Keratinocyte (primary cell): Measurements from ENCODE around the gene C15orf40. TPM values are rescaled to one million over a fixed set of nuclear protein-coding genes. Genes with fewer than 3 reads are reported as not detected.

Source experiments
- DNase-seq: peaks from one replicate; pipeline ENCODE4 v3.0.0-alpha.2; 2011; ENCODE audit warnings: low read depth, missing footprints, low spot score
- FAIRE-seq: peaks from 2 replicates; lab custom pipeline; 2011; peaks lifted over from hg19 to GRCh38; lab: Jason Lieb, UNC
- H2AFZ ChIP-seq: 2 replicates; pipeline ENCODE4 v1.6.0; 2012; ENCODE audit warnings: low read length, control low read depth, inconsistent platforms; ENCODE audit not compliant: control insufficient read depth
- H3K27ac ChIP-seq: 2 replicates; pipeline ENCODE4 v1.5.1; 2011; ENCODE audit warnings: low read length; ENCODE audit not compliant: control insufficient read depth, insufficient read depth
- H3K27me3 ChIP-seq: 3 replicates; pipeline ENCODE4 v1.6.0; 2011; ENCODE audit warnings: low read length; ENCODE audit not compliant: control insufficient read depth, insufficient read depth; ENCODE audit errors: extremely low read depth
- H3K36me3 ChIP-seq, 2 experiments: 2 replicates in 1 of 2; 3 replicates in 1 of 2; pipeline ENCODE4 v1.5.1; 2011; ENCODE audit warnings: low read length in 2 of 2, mild to moderate bottlenecking in 1 of 2; ENCODE audit not compliant: control insufficient read depth in 2 of 2, insufficient read depth in 2 of 2; ENCODE audit errors: extremely low read depth in 1 of 2
- H3K4me1 ChIP-seq: 3 replicates; pipeline ENCODE4 v1.5.1; 2011; ENCODE audit warnings: low read length; ENCODE audit not compliant: control insufficient read depth, insufficient read depth; ENCODE audit errors: extremely low read depth
- H3K4me2 ChIP-seq: 3 replicates; pipeline ENCODE4 v1.6.0; 2011; ENCODE audit warnings: low read depth, low read length; ENCODE audit not compliant: control insufficient read depth, insufficient read depth; ENCODE audit errors: extremely low read depth
- H3K4me3 ChIP-seq, 3 experiments: fragments of 200-600 bp in 1 of 3; sonication (generic) in 1 of 3; 2 replicates in 2 of 3; 3 replicates in 1 of 3; pipeline ENCODE4 v1.5.1; 2011 to 2016; ENCODE audit warnings: low read length in 3 of 3, mild to moderate bottlenecking in 3 of 3, control low read depth in 2 of 3, inconsistent platforms in 1 of 3, low read depth in 1 of 3, mixed read lengths in 1 of 3, mixed run types in 1 of 3, moderate library complexity in 1 of 3; ENCODE audit not compliant: control insufficient read depth in 2 of 3, insufficient read depth in 2 of 3; ENCODE audit errors: extremely low read depth in 1 of 3
- H3K79me2 ChIP-seq: 2 replicates; pipeline ENCODE4 v1.6.0; 2012; ENCODE audit warnings: low read length; ENCODE audit not compliant: control insufficient read depth, insufficient read depth
- H3K9ac ChIP-seq: 3 replicates; pipeline ENCODE4 v1.6.0; 2011; ENCODE audit warnings: low read length; ENCODE audit not compliant: control insufficient read depth, insufficient read depth; ENCODE audit errors: extremely low read depth
- H3K9me1 ChIP-seq: 3 replicates; pipeline ENCODE4 v1.6.0; 2011; ENCODE audit warnings: low read length; ENCODE audit not compliant: control insufficient read depth, insufficient read depth; ENCODE audit errors: extremely low read depth
- H3K9me3 ChIP-seq: 2 replicates; pipeline ENCODE4 v1.5.1; 2012; ENCODE audit warnings: low read depth, low read length; ENCODE audit not compliant: control insufficient read depth
- H4K20me1 ChIP-seq: 3 replicates; pipeline ENCODE4 v1.6.0; 2011; ENCODE audit warnings: low read length; ENCODE audit not compliant: control insufficient read depth, insufficient read depth; ENCODE audit errors: extremely low read depth
- CTCF ChIP-seq, 3 experiments: IDR thresholded peaks in 1 of 3; conservative IDR thresholded peaks in 1 of 3; optimal IDR thresholded peaks in 1 of 3; 2 replicates in 2 of 3; 3 replicates in 1 of 3; pipeline versions ENCODE3 to v1.5.1; 2011; ENCODE audit warnings: low read length in 3 of 3, mild to moderate bottlenecking in 3 of 3, moderate library complexity in 2 of 3, control low read depth in 1 of 3, inconsistent platforms in 1 of 3; ENCODE audit not compliant: insufficient read depth in 2 of 3; ENCODE audit errors: extremely low read depth in 1 of 3
- EZH2 ChIP-seq: IDR thresholded peaks from one replicate; pipeline ENCODE4 v1.6.1; 2012; ENCODE audit warnings: inconsistent platforms, mild to moderate bottlenecking, low read length, moderate library complexity
- dilution Hi-C: fragments of 300-500 bp; cut with MboI; formaldehyde crosslinking; loops from one replicate; pipeline ENCODE4 v1.7.0; 2020; ENCODE audit warnings: low sequenced_read_pairs; ENCODE audit not compliant: extremely low pct_ligation_motif_present
- polyA plus RNA-seq, 5 experiments: library from polyadenylated mRNA; depleted of rRNA in 3 of 5; stranded (reverse) in 3 of 5; stranded (forward) in 1 of 5; unstranded in 1 of 5; fragments of >200 nt; gene quantifications; 1 replicate in 1 of 5; 2 replicates in 3 of 5; 3 replicates in 1 of 5; pipeline versions ENCODE4 v1.2.1 to v1.2.3, GENCODE V29; 2011 to 2012; ENCODE audit warnings: missing spikeins in 2 of 5, low read depth in 1 of 5, low replicate concordance in 1 of 5

C15orf40 gene
- polyA plus RNA-seq, 1 donor (not counting 4 experiments of a cell fraction or from before 2014, with no cell fraction given) = 26.6 TPM

- Histone ChIP-seq H3K9ac (no peak overlapping the region), H3K27ac (no peak overlapping the region), H3K27me3 (no peaks in the 10 kb centered on the region), H3K4me1 (no peaks in the 10 kb centered on the region), H3K9me1 (no peaks in the 10 kb centered on the region), H3K4me3 (no peak overlapping the region), H4K20me1 (no peaks in the 10 kb centered on the region), H2AFZ (no peak overlapping the region), H3K36me3 (peaks cover 0 to under 1% of the 10 kb centered on the region in 2 experiments), H3K9me3 (no peaks in the 10 kb centered on the region), H3K4me2 (no peak overlapping the region), H3K79me2 (no peaks in the 10 kb centered on the region)
- TF ChIP-seq EZH2 (no peak), CTCF (optimal IDR thresholded peaks at IDR 0.05 in 1 of 3, IDR thresholded peaks at IDR 0.05 in 1 of 3, conservative IDR thresholded peaks at IDR 0.05 in 1 of 3; ENCODE audit: extremely low read depth in 1 of 3, insufficient read depth in 2 of 3, low read length in 3 of 3) (no peak)
- dilution Hi-C loops = no loop called here
- FAIRE-seq (no peak), DNase-seq (no peak)
Measured at GRCh38 chr15:82995938-82996337, 15.5 kb downstream of the C15orf40 start.

- dilution Hi-C loops = no loop called here
Measured at GRCh38 chr15:82995076-82995475, 16.4 kb downstream of the C15orf40 start.

More at GRCh38 chr15:82995076-82995475, 16.4 kb downstream of the C15orf40 start:
- Histone ChIP-seq H2AFZ (no peak overlapping the region), H4K20me1 (no peaks in the 10 kb centered on the region), H3K9ac (no peak overlapping the region), H3K4me1 (no peaks in the 10 kb centered on the region), H3K27me3 (no peaks in the 10 kb centered on the region), H3K4me2 (no peak overlapping the region), H3K36me3 (peaks cover 0 to 4% of the 10 kb centered on the region in 2 experiments), H3K27ac (no peak overlapping the region), H3K9me3 (no peaks in the 10 kb centered on the region), H3K9me1 (no peaks in the 10 kb centered on the region), H3K79me2 (no peaks in the 10 kb centered on the region), H3K4me3 (no peak overlapping the region)
- FAIRE-seq = no peak
- no peak for DNase-seq
- TF ChIP-seq CTCF (optimal IDR thresholded peaks at IDR 0.05 in 1 of 3, IDR thresholded peaks at IDR 0.05 in 1 of 3, conservative IDR thresholded peaks at IDR 0.05 in 1 of 3; ENCODE audit: extremely low read depth in 1 of 3, insufficient read depth in 2 of 3, low read length in 3 of 3) (no peak), EZH2 (no peak)
